Cardiac muscle cell (in vitro differentiated cells and primary cell): ENCODE results near the gene GRB10. TPM values are rescaled to one million over a fixed set of nuclear protein-coding genes. Genes with fewer than 3 reads are reported as not detected.

ENCODE experiments used
- DNase-seq, 2 donors: peaks; one replicate each; pipeline versions ENCODE4 v3.0.0 to v3.0.0-alpha.2; 2010 to 2017; ENCODE audit warnings: low read depth in 1 of 2, low spot score in 1 of 2
- H3K27ac ChIP-seq: fragments of 200-600 bp; sonication (generic); 2 replicates; pipeline ENCODE4 v1.5.1; 2016
- H3K27me3 ChIP-seq: fragments of 200-600 bp; sonication (generic); 2 replicates; pipeline ENCODE4 v1.6.0; 2016; ENCODE audit warnings: control low read depth
- H3K36me3 ChIP-seq: fragments of 200-600 bp; sonication (generic); 2 replicates; pipeline ENCODE4 v1.5.1; 2016; ENCODE audit warnings: control low read depth
- H3K4me1 ChIP-seq: fragments of 200-600 bp; sonication (generic); 2 replicates; pipeline ENCODE4 v1.8.1; 2017; ENCODE audit warnings: low read depth, mild to moderate bottlenecking, mixed run types
- H3K4me3 ChIP-seq: fragments of 200-600 bp; sonication (generic); 2 replicates; pipeline ENCODE4 v1.5.1; 2016; ENCODE audit warnings: mild to moderate bottlenecking
- H3K9me3 ChIP-seq: fragments of 200-600 bp; sonication (generic); 2 replicates; pipeline ENCODE4 v1.5.1; 2017; ENCODE audit warnings: low read depth, mild to moderate bottlenecking, control low read depth
- CTCF ChIP-seq: IDR thresholded peaks from 2 replicates; pipeline ENCODE4 v1.5.1; 2012; ENCODE audit warnings: low read depth, mild to moderate bottlenecking, low read length
- polyA plus RNA-seq: library from polyadenylated mRNA; unstranded; fragments of >200 nt; fragmentation: Nextera tagmentation; extraction: Ambion mirVana; gene quantifications from 2 replicates; pipeline ENCODE4 v1.2.1, GENCODE V29; 2016
- total RNA-seq: library from RNA; depleted of rRNA; stranded (reverse); fragments of >200 nt; gene quantifications from 2 replicates; pipeline ENCODE4 v1.2.3, GENCODE V29; 2016

Gene GRB10
- total and polyA plus RNA-seq, 2 experiments from 2014 or later, result 9.9 to 25.3 TPM

GRCh38 chr7:50793947-50794570 lies 11.4 kb upstream of the GRB10 start:
- Histone ChIP-seq H3K4me3 (peak overlapping the region; percentile 54), H3K4me1 (peaks cover 4% of the 10 kb centered on the region), H3K36me3 (no peaks in the 10 kb centered on the region), H3K9me3 (no peaks in the 10 kb centered on the region), H3K27me3 (peaks cover 14% of the 10 kb centered on the region), H3K27ac (no peak overlapping the region)
- DNase-seq, result no peak
- TF ChIP-seq CTCF, result no peak

DNA sequence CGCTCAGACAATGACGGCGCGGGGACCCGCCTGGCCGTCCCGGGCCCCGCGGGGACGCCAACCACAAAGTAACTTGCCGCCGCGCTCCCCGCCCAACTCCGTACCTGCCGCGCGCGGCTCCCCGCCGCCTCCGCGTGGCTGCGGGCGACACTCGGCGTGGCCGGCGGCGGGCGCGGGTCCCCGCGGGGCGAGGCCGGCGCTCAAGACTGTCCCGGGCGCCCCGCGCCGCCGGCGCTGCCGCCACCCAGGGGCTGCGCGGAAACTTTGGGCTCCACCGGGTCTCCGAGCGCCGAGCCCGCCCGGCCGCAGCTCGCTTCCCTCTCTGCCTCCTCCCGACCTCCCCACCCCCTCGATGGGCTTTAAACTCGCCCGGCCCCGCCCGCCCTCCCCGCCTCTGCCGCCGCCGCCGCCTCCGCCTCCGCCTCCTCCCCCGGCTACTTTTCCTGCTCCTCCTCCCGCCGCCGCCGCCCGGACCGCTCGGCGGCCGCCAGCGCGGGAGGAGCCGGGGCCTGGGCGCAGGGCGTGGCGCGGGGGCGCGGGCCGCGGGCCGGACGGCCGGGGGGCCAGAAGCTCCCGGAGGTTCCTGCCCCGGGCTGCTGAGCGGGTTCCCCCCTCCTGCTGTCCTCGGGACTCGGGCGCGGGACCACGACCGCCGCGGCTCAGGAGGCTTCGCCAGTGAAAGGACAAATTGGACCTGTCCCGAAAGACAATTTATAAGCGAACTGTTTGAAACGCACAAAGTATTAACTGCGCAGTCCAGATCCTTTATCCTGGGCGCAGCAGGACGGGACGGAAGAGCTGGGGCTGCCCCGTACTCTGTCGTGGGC lies 10.6 kb upstream of the GRB10 start:
- Histone ChIP-seq H3K4me3 (peak overlapping the region; percentile 54), H3K9me3 (no peaks in the 10 kb centered on the region), H3K27me3 (peaks cover 14% of the 10 kb centered on the region), H3K36me3 (no peaks in the 10 kb centered on the region), H3K4me1 (peaks cover 4% of the 10 kb centered on the region), H3K27ac (no peak overlapping the region)
- TF ChIP-seq CTCF, result no peak
- DNase-seq, result peak; percentile 75 to 76

DNA sequence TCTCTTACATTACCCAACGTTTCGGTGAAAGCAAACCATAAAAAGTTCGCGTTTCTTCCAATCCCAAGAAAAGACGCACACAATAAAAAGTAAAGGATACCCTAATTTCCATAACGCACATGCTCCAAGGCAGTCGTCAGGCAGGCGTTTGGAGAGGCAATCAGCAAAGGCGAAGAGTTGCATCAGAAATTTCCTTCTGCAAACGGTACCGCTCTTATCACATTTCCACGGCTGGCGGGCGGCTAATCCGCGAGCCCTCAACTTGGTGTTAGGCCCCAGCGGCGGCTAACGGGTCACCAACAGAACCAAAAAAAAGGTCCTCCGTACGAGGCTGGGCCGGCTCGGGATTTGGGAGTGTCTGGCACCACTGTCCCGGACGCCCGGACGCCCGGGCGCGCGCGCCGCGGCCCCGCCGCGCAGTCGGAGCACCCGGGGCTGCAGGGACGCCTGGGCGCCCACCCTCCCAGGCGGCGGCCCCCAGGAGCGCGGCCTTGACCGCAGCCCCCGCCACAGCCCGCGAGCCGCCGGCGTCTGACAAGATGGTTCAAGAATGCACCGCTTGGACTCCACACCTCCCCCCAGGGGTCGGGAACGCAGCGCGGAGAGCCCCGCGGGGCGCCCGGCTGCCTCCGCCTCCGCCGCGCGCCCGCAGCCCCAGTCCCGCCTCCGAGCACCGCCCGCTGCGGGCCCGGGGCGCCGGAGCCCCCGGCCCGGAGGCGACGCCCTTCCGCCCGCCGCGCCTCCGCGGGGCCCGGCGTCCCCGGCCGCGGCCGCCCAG lies 9.8 kb upstream of the GRB10 start:
- Histone ChIP-seq H3K4me1 (peaks cover 4% of the 10 kb centered on the region), H3K27ac (no peak overlapping the region), H3K9me3 (no peaks in the 10 kb centered on the region), H3K4me3 (peak overlapping the region; percentile 54), H3K27me3 (peaks cover 14% of the 10 kb centered on the region), H3K36me3 (no peaks in the 10 kb centered on the region)
- no peak for TF ChIP-seq CTCF
- peak; percentile 67 to 76 for DNase-seq

DNA sequence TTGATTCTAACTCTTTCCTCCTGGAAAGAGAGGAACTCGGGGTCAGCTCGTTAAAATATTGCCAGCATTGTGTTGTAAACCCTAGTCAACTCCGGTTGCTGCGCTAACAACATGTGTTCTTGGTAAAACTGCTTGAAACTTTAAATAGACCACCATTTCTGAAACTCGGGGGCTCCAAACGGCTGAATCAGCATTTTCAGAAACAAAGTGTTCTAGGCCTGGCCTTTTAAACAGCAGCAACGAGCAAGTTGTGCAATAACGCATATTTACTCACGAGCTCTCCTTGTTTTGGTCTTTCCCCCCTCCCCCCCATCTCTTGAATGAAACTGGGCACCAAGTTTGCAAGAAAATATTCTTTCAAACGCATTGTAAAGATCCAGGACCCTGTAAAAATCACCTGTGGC lies 9.2 kb upstream of the GRB10 start:
- Histone ChIP-seq H3K4me3 (peak overlapping the region; percentile 54), H3K36me3 (no peaks in the 10 kb centered on the region), H3K9me3 (no peaks in the 10 kb centered on the region), H3K4me1 (peaks cover 4% of the 10 kb centered on the region), H3K27me3 (peaks cover 14% of the 10 kb centered on the region), H3K27ac (no peak overlapping the region)
- TF ChIP-seq CTCF, result no peak
- peak in 1 of 2 donors; percentile 80 for DNase-seq

GRCh38 chr7:50791363-50791937 lies 8.8 kb upstream of the GRB10 start:
- Histone ChIP-seq H3K27ac (no peak overlapping the region), H3K4me3 (peak overlapping the region; percentile 54)
- DNase-seq, result no peak

More at GRCh38 chr7:50791363-50791937, 8.8 kb upstream of the GRB10 start:
- Histone ChIP-seq H3K4me1 (peaks cover 4% of the 10 kb centered on the region), H3K9me3 (no peaks in the 10 kb centered on the region), H3K27me3 (peaks cover 14% of the 10 kb centered on the region), H3K36me3 (no peaks in the 10 kb centered on the region)
- TF ChIP-seq CTCF, result no peak
